Neural cell (in vitro differentiated cells): ENCODE results near the gene ENKUR. TPM values are rescaled to one million over a fixed set of nuclear protein-coding genes. Genes with fewer than 3 reads are reported as not detected.

Source experiments
- H2AFZ ChIP-seq: fragments of 200-600, 300-800 bp; sonication (generic), shearing (Covaris generic); 2 replicates; pipeline ENCODE4 v1.6.0; 2014; ENCODE audit warnings: low read depth, mild to moderate bottlenecking, antibody characterized with exemption, low read length, moderate library complexity
- H3F3A ChIP-seq: fragments of 200-600 bp; shearing (Covaris generic); 2 replicates; pipeline ENCODE4 v1.6.1; 2016; ENCODE audit warnings: mild to moderate bottlenecking, moderate library complexity, mixed read lengths, antibody characterized with exemption, low read length; ENCODE audit not compliant: insufficient read depth, poor library complexity, severe bottlenecking
- H3K27ac ChIP-seq: fragments of 200-600, 300-800 bp; sonication (generic), shearing (Covaris generic); 2 replicates; pipeline ENCODE4 v1.5.1; 2014; ENCODE audit warnings: mild to moderate bottlenecking, low read length, moderate library complexity
- H3K27me3 ChIP-seq: fragments of 300-800, 200-600 bp; sonication (generic), shearing (Covaris generic); 2 replicates; pipeline ENCODE4 v1.6.0; 2014; ENCODE audit warnings: mild to moderate bottlenecking, low read depth, low read length, moderate library complexity; ENCODE audit not compliant: insufficient read depth
- H3K36me3 ChIP-seq: fragments of 300-800, 200-600 bp; sonication (generic), shearing (Covaris generic); 2 replicates; pipeline ENCODE4 v1.5.1; 2014; ENCODE audit warnings: mild to moderate bottlenecking, antibody characterized with exemption, low read length, moderate library complexity; ENCODE audit not compliant: insufficient read depth
- H3K4me2 ChIP-seq: fragments of 300-800, 200-600 bp; sonication (generic), shearing (Covaris generic); 2 replicates; pipeline ENCODE4 v1.6.0; 2014; ENCODE audit warnings: mild to moderate bottlenecking, low read length
- H3K4me3 ChIP-seq: fragments of 300-800, 200-600 bp; sonication (generic), shearing (Covaris generic); 2 replicates; pipeline ENCODE4 v1.5.1; 2014; ENCODE audit warnings: mild to moderate bottlenecking, low read length, moderate library complexity
- H3K79me2 ChIP-seq: fragments of 200-600 bp; shearing (Covaris generic); replicated peaks from 2 replicates; pipeline ENCODE4 v1.6.0; 2014; ENCODE audit warnings: mild to moderate bottlenecking, low read length, moderate library complexity; ENCODE audit not compliant: insufficient read depth
- H3K9ac ChIP-seq: fragments of 300-800, 200-600 bp; sonication (generic), shearing (Covaris generic); 2 replicates; pipeline ENCODE4 v1.6.1; 2016; ENCODE audit warnings: mild to moderate bottlenecking, low read length, mixed read lengths
- H3K9me2 ChIP-seq: fragments of 200-600 bp; shearing (Covaris generic); 2 replicates; pipeline ENCODE4 v1.6.1; 2016; ENCODE audit warnings: mild to moderate bottlenecking, low read length, mixed read lengths; ENCODE audit not compliant: insufficient read depth
- H3K9me3 ChIP-seq: fragments of 200-600, 300-800 bp; sonication (generic), shearing (Covaris generic); 2 replicates; pipeline ENCODE4 v1.6.1; 2016; ENCODE audit warnings: mild to moderate bottlenecking, mixed run types, low read length, moderate library complexity, mixed read lengths
- H4K20me1 ChIP-seq: fragments of 200-600 bp; shearing (Covaris generic); 2 replicates; pipeline ENCODE4 v1.6.1; 2016; ENCODE audit warnings: mild to moderate bottlenecking, mixed run types; ENCODE audit not compliant: insufficient read depth
- EP300 ChIP-seq: fragments of 450-650 bp; conservative IDR thresholded peaks from 2 replicates; pipeline ENCODE4 v1.6.1; 2014; ENCODE audit warnings: antibody characterized with exemption, mild to moderate bottlenecking, moderate library complexity; ENCODE audit not compliant: poor library complexity, severe bottlenecking
- POLR2AphosphoS5 ChIP-seq: IDR thresholded peaks from 2 replicates; pipeline ENCODE4 v1.6.1; 2012
- RAD21 ChIP-seq: fragments of 450-650 bp; conservative IDR thresholded peaks from 2 replicates; pipeline ENCODE4 v1.6.1; 2014; ENCODE audit warnings: antibody characterized with exemption, mild to moderate bottlenecking, moderate library complexity
- SMC3 ChIP-seq: fragments of 450-650 bp; conservative IDR thresholded peaks from 2 replicates; pipeline ENCODE4 v1.6.1; 2014; ENCODE audit warnings: antibody characterized with exemption, mild to moderate bottlenecking, moderate library complexity; ENCODE audit not compliant: poor library complexity
- polyA plus RNA-seq: library from polyadenylated mRNA; depleted of rRNA; stranded (reverse); fragments of >200 nt; gene quantifications from 2 replicates; pipeline ENCODE4 v1.2.3, GENCODE V29; 2014
- TF ChIP-seq, protein P1 (sequence below): fragments of 450-650 bp; IDR thresholded peaks from 2 replicates; pipeline ENCODE4 v1.5.1; 2014; ENCODE audit warnings: antibody characterized with exemption, mild to moderate bottlenecking, moderate library complexity; ENCODE audit not compliant: poor library complexity, severe bottlenecking

The ENKUR gene
- polyA plus RNA-seq, 1 donor from 2014 or later, result 2.6 TPM

- Histone ChIP-seq H3K36me3 (no peaks in the 10 kb centered on the region), H3F3A (no peaks in the 10 kb centered on the region), H4K20me1 (no peaks in the 10 kb centered on the region), H3K9ac (peak within 1 kb of the TSS; percentile 9), H3K4me3 (peak within 1 kb of the TSS; percentile 55), H3K4me2 (no peak within 1 kb of the TSS), H3K9me3 (no peaks in the 10 kb centered on the region), H3K27me3 (peaks cover 4% of the 10 kb centered on the region), H3K27ac (no peak within 1 kb of the TSS), H3K9me2 (no peaks in the 10 kb centered on the region), H3K79me2 (no peaks in the 10 kb centered on the region), H2AFZ (peak within 1 kb of the TSS; percentile 12)
- TF ChIP-seq EP300 (no peak), SMC3 (no peak)
- TF ChIP-seq, protein P1, sequence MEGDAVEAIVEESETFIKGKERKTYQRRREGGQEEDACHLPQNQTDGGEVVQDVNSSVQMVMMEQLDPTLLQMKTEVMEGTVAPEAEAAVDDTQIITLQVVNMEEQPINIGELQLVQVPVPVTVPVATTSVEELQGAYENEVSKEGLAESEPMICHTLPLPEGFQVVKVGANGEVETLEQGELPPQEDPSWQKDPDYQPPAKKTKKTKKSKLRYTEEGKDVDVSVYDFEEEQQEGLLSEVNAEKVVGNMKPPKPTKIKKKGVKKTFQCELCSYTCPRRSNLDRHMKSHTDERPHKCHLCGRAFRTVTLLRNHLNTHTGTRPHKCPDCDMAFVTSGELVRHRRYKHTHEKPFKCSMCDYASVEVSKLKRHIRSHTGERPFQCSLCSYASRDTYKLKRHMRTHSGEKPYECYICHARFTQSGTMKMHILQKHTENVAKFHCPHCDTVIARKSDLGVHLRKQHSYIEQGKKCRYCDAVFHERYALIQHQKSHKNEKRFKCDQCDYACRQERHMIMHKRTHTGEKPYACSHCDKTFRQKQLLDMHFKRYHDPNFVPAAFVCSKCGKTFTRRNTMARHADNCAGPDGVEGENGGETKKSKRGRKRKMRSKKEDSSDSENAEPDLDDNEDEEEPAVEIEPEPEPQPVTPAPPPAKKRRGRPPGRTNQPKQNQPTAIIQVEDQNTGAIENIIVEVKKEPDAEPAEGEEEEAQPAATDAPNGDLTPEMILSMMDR, result no peak
Measured at GRCh38 chr10:24952143-24952706, 63.7 kb downstream of the ENKUR start, which contains the start of gene PRTFDC1. TSS of gene PRTFDC1 (minus strand) at chr10:24952606. CDS start at chr10:24952575, 31 bp downstream.

- Histone ChIP-seq H3F3A (no peaks in the 10 kb centered on the region), H3K4me2 (no peak overlapping the region), H3K27me3 (peaks cover 4% of the 10 kb centered on the region), H3K9ac (no peak overlapping the region), H4K20me1 (no peaks in the 10 kb centered on the region), H3K79me2 (no peaks in the 10 kb centered on the region), H3K9me2 (no peaks in the 10 kb centered on the region), H3K27ac (no peak overlapping the region), H3K4me3 (peak overlapping the region; percentile 55), H2AFZ (no peak overlapping the region), H3K36me3 (no peaks in the 10 kb centered on the region), H3K9me3 (no peaks in the 10 kb centered on the region)
- TF ChIP-seq POLR2AphosphoS5, result peak; percentile 11
- no peak for TF ChIP-seq RAD21
- TF ChIP-seq, protein P1, result no peak
Measured at GRCh38 chr10:24951201-24952142, 64.5 kb downstream of the ENKUR start.

GRCh38 chr10:24950439-24950838 lies 65.5 kb downstream of the ENKUR start:
- no peak overlapping the region for H2AFZ ChIP-seq
- H3K79me2 ChIP-seq, result no peaks in the 10 kb centered on the region
- H3K27ac ChIP-seq, result no peak overlapping the region
- no peaks in the 10 kb centered on the region for H3K36me3 ChIP-seq
- no peaks in the 10 kb centered on the region for H4K20me1 ChIP-seq
- H3K4me3 ChIP-seq, result no peak overlapping the region
- H3K27me3 ChIP-seq, result peaks cover 4% of the 10 kb centered on the region
- no peaks in the 10 kb centered on the region for H3K9me2 ChIP-seq
- no peak overlapping the region for H3K4me2 ChIP-seq
- TF ChIP-seq, protein P1, result no peak
- H3K9me3 ChIP-seq, result no peaks in the 10 kb centered on the region
- no peaks in the 10 kb centered on the region for H3F3A ChIP-seq
- H3K9ac ChIP-seq, result no peak overlapping the region
